ENCODE data around the gene SARM1.

Gene SARM1

GRCh38 chr17:28368915-28369683, 2.4 kb upstream of the SARM1 start:
- WGBS: 97% methylated on average over 23 of the region's 23 CpGs
- Histone ChIP-seq H2BK12ac (ENCODE audit: low read length in 2 of 2) (no peak overlapping the region), H3K4me2 (ENCODE audit: low read length, poor library complexity, severe bottlenecking) (no peak overlapping the region), H3K27me3 (ENCODE audit: control insufficient read depth in 1 of 2, insufficient read depth in 1 of 2, low read length in 2 of 2) (peaks cover 0 to 11% of the 10 kb centered on the region in 2 experiments), H3K36me3 (ENCODE audit: control insufficient read depth in 1 of 2, insufficient read depth in 2 of 2, low read depth in 1 of 2, low read length in 2 of 2) (peaks cover 9 to 27% of the 10 kb centered on the region in 2 experiments), H2BK120ac (ENCODE audit: low read depth, low read length) (no peak overlapping the region), H3K79me1 (replicated peaks; ENCODE audit: low read length, poor library complexity, severe bottlenecking) (peaks cover 2% of the 10 kb centered on the region), H3K4me1 (ENCODE audit: control insufficient read depth, insufficient read depth, low read depth, low read length) (peaks cover 21% of the 10 kb centered on the region), H4K91ac (ENCODE audit: low read length) (no peak overlapping the region), H2AK5ac (ENCODE audit: low read length, severe bottlenecking) (no peak overlapping the region), H4K8ac (ENCODE audit: low read length) (no peak overlapping the region), H2BK15ac (ENCODE audit: low read depth, poor library complexity, severe bottlenecking) (no peak overlapping the region), H3K9ac (ENCODE audit: low read length) (no peak overlapping the region), H3K18ac (ENCODE audit: low read depth in 1 of 2, low read length in 2 of 2) (no peak overlapping the region), H3K27ac (ENCODE audit: low read length, poor library complexity, severe bottlenecking) (no peak overlapping the region), H2BK5ac (ENCODE audit: low read depth, low read length, poor library complexity, severe bottlenecking) (no peak overlapping the region), H3K4ac (ENCODE audit: low read depth in 1 of 2, low read length in 2 of 2) (no peak overlapping the region), H3K9me3 (ENCODE audit: control insufficient read depth, low read length) (no peaks in the 10 kb centered on the region), H3K4me3 (ENCODE audit: insufficient read depth in 1 of 2, low read depth in 1 of 2, low read length in 2 of 2) (no peak overlapping the region), H3K14ac (ENCODE audit: low read length in 2 of 2) (no peak overlapping the region), H3K23ac (ENCODE audit: low read length in 2 of 2) (no peak overlapping the region), H2AFZ (ENCODE audit: low read depth, low read length) (no peak overlapping the region)
- no peak for DNase-seq

GRCh38 chr17:28369684-28370034, 1.8 kb upstream of the SARM1 start:
- DNase-seq: no peak
- no peak overlapping the region for H3K23ac ChIP-seq (ENCODE audit: low read length in 2 of 2)
- no peak overlapping the region for H2BK12ac ChIP-seq (ENCODE audit: low read length in 2 of 2)
- peaks cover 3 to 21% of the 10 kb centered on the region in 2 experiments for H3K36me3 ChIP-seq (ENCODE audit: control insufficient read depth in 1 of 2, insufficient read depth in 2 of 2, low read depth in 1 of 2, low read length in 2 of 2)
- H2BK5ac ChIP-seq (ENCODE audit: low read depth, low read length, poor library complexity, severe bottlenecking): no peak overlapping the region
- H4K8ac ChIP-seq (ENCODE audit: low read length): no peak overlapping the region
- no peak overlapping the region for H2BK15ac ChIP-seq (ENCODE audit: low read depth, poor library complexity, severe bottlenecking)
- peaks cover 21% of the 10 kb centered on the region for H3K4me1 ChIP-seq (ENCODE audit: control insufficient read depth, insufficient read depth, low read depth, low read length)
- peak overlapping the region in 1 of 2 experiments; percentile 21 for H3K18ac ChIP-seq (ENCODE audit: low read depth in 1 of 2, low read length in 2 of 2)
- H3K27me3 ChIP-seq (ENCODE audit: control insufficient read depth in 1 of 2, insufficient read depth in 1 of 2, low read length in 2 of 2): peaks cover 0 to 11% of the 10 kb centered on the region in 2 experiments
- H2AK5ac ChIP-seq (ENCODE audit: low read length, severe bottlenecking): no peak overlapping the region
- no peak overlapping the region for H3K27ac ChIP-seq (ENCODE audit: low read length, poor library complexity, severe bottlenecking)
- H2AFZ ChIP-seq (ENCODE audit: low read depth, low read length): no peak overlapping the region
- H4K91ac ChIP-seq (ENCODE audit: low read length): no peak overlapping the region
- no peak overlapping the region for H3K4me3 ChIP-seq (ENCODE audit: insufficient read depth in 1 of 2, low read depth in 1 of 2, low read length in 2 of 2)
- peaks cover under 1% of the 10 kb centered on the region for H3K79me1 ChIP-seq (replicated peaks; ENCODE audit: low read length, poor library complexity, severe bottlenecking)
- WGBS: 78% methylated on average over 10 of the region's 10 CpGs
- H2BK120ac ChIP-seq (ENCODE audit: low read depth, low read length): no peak overlapping the region
- no peak overlapping the region for H3K9ac ChIP-seq (ENCODE audit: low read length)
- no peak overlapping the region for H3K4ac ChIP-seq (ENCODE audit: low read depth in 1 of 2, low read length in 2 of 2)
- H3K4me2 ChIP-seq (ENCODE audit: low read length, poor library complexity, severe bottlenecking): no peak overlapping the region
- no peak overlapping the region for H3K14ac ChIP-seq (ENCODE audit: low read length in 2 of 2)
- H3K9me3 ChIP-seq (ENCODE audit: control insufficient read depth, low read length): no peaks in the 10 kb centered on the region

- Histone ChIP-seq H3K9me3 (ENCODE audit: control insufficient read depth, low read length) (no peaks in the 10 kb centered on the region), H3K36me3 (ENCODE audit: control insufficient read depth in 1 of 2, insufficient read depth in 2 of 2, low read depth in 1 of 2, low read length in 2 of 2) (peaks cover 0 to 16% of the 10 kb centered on the region in 2 experiments), H3K4me1 (ENCODE audit: control insufficient read depth, insufficient read depth, low read depth, low read length) (peaks cover 21% of the 10 kb centered on the region), H3K9ac (ENCODE audit: low read length) (peak within 1 kb of the TSS; percentile 33), H2BK12ac (ENCODE audit: low read length in 2 of 2) (no peak within 1 kb of the TSS), H3K4me3 (ENCODE audit: insufficient read depth in 1 of 2, low read depth in 1 of 2, low read length in 2 of 2) (peak within 1 kb of the TSS in 1 of 2 experiments; percentile 81), H3K4ac (ENCODE audit: low read depth in 1 of 2, low read length in 2 of 2) (no peak within 1 kb of the TSS), H3K27me3 (ENCODE audit: control insufficient read depth in 1 of 2, insufficient read depth in 1 of 2, low read length in 2 of 2) (peaks cover 0 to 11% of the 10 kb centered on the region in 2 experiments), H4K8ac (ENCODE audit: low read length) (no peak within 1 kb of the TSS), H3K14ac (ENCODE audit: low read length in 2 of 2) (no peak within 1 kb of the TSS), H2AK5ac (ENCODE audit: low read length, severe bottlenecking) (no peak within 1 kb of the TSS), H3K4me2 (ENCODE audit: low read length, poor library complexity, severe bottlenecking) (peak within 1 kb of the TSS; percentile 87), H3K27ac (ENCODE audit: low read length, poor library complexity, severe bottlenecking) (peak within 1 kb of the TSS; percentile 15), H2BK5ac (ENCODE audit: low read depth, low read length, poor library complexity, severe bottlenecking) (no peak within 1 kb of the TSS), H3K18ac (ENCODE audit: low read depth in 1 of 2, low read length in 2 of 2) (peak within 1 kb of the TSS in 1 of 2 experiments; percentile 21), H3K79me1 (replicated peaks; ENCODE audit: low read length, poor library complexity, severe bottlenecking) (no peaks in the 10 kb centered on the region), H3K23ac (ENCODE audit: low read length in 2 of 2) (no peak within 1 kb of the TSS), H2BK15ac (ENCODE audit: low read depth, poor library complexity, severe bottlenecking) (no peak within 1 kb of the TSS), H2BK120ac (ENCODE audit: low read depth, low read length) (no peak within 1 kb of the TSS), H4K91ac (ENCODE audit: low read length) (no peak within 1 kb of the TSS), H2AFZ (ENCODE audit: low read depth, low read length) (no peak within 1 kb of the TSS)
- DNase-seq: peak; percentile 50
- WGBS: 34% methylated on average over 6 of the region's 8 CpGs
These were observed 1.3 kb upstream of the SARM1 start, which contains the start of gene VTN for GRCh38 chr17:28370035-28370743. VTN (minus strand) TSS chr17:28370307; CDS start chr17:28370203, 104 bp downstream.

GRCh38 chr17:28370744-28371103, 770 bp upstream of the SARM1 start:
- no peak overlapping the region for H2BK15ac ChIP-seq (ENCODE audit: low read depth, poor library complexity, severe bottlenecking)

More at GRCh38 chr17:28370744-28371103, 770 bp upstream of the SARM1 start:
- peaks cover 0 to 11% of the 10 kb centered on the region in 2 experiments for H3K27me3 ChIP-seq (ENCODE audit: control insufficient read depth in 1 of 2, insufficient read depth in 1 of 2, low read length in 2 of 2)
- no peak for DNase-seq
- H3K4me1 ChIP-seq (ENCODE audit: control insufficient read depth, insufficient read depth, low read depth, low read length): peaks cover 21% of the 10 kb centered on the region
- peaks cover 0 to 12% of the 10 kb centered on the region in 2 experiments for H3K36me3 ChIP-seq (ENCODE audit: control insufficient read depth in 1 of 2, insufficient read depth in 2 of 2, low read depth in 1 of 2, low read length in 2 of 2)
- no peak overlapping the region for H4K8ac ChIP-seq (ENCODE audit: low read length)
- H3K27ac ChIP-seq (ENCODE audit: low read length, poor library complexity, severe bottlenecking): peak overlapping the region; percentile 15
- H3K9ac ChIP-seq (ENCODE audit: low read length): peak overlapping the region; percentile 33
- no peak overlapping the region for H2AFZ ChIP-seq (ENCODE audit: low read depth, low read length)
- no peaks in the 10 kb centered on the region for H3K9me3 ChIP-seq (ENCODE audit: control insufficient read depth, low read length)
- H3K79me1 ChIP-seq (replicated peaks; ENCODE audit: low read length, poor library complexity, severe bottlenecking): no peaks in the 10 kb centered on the region
- WGBS: 95% methylated on average over 1 of the region's 1 CpG
- no peak overlapping the region for H3K23ac ChIP-seq (ENCODE audit: low read length in 2 of 2)
- H2BK120ac ChIP-seq (ENCODE audit: low read depth, low read length): no peak overlapping the region
- H3K4me3 ChIP-seq (ENCODE audit: insufficient read depth in 1 of 2, low read depth in 1 of 2, low read length in 2 of 2): peak overlapping the region in 1 of 2 experiments; percentile 81
- H2AK5ac ChIP-seq (ENCODE audit: low read length, severe bottlenecking): no peak overlapping the region
- H2BK5ac ChIP-seq (ENCODE audit: low read depth, low read length, poor library complexity, severe bottlenecking): no peak overlapping the region
- H3K4ac ChIP-seq (ENCODE audit: low read depth in 1 of 2, low read length in 2 of 2): no peak overlapping the region
- H3K18ac ChIP-seq (ENCODE audit: low read depth in 1 of 2, low read length in 2 of 2): no peak overlapping the region
- no peak overlapping the region for H3K4me2 ChIP-seq (ENCODE audit: low read length, poor library complexity, severe bottlenecking)
- H3K14ac ChIP-seq (ENCODE audit: low read length in 2 of 2): no peak overlapping the region
- H2BK12ac ChIP-seq (ENCODE audit: low read length in 2 of 2): no peak overlapping the region
- H4K91ac ChIP-seq (ENCODE audit: low read length): no peak overlapping the region
